GM12873 (cell line): ENCODE results near the gene ZCCHC7.

Source experiments
- TF ChIP-seq, protein P1 (sequence below): IDR thresholded peaks from 2 replicates; pipeline ENCODE4 v1.5.1; 2012; ENCODE audit warnings: low read depth, mild to moderate bottlenecking, moderate library complexity, low read length, control low read depth; ENCODE audit not compliant: insufficient read depth; ENCODE audit errors: missing control alignments

Gene ZCCHC7

DNA sequence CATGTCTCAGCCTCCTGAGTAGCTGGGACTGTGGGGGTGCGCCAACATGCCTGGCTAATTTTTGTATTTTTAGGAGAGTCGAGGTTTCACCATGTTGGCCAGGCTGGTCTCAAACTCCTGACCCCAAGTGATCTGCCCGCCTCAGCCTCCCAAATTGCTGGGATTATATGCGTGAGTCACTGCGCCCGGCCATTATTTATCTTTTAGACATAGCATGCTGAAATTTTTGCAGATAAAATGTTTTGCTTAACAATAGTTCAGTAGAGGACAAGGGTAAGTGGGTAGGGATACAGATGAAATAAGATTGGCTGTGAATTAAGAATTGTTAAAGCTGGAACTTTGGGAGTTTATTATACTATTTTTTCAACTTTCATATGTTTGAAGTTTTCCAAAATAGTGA, 151.3 kb downstream of the ZCCHC7 start:
- TF ChIP-seq, protein P1, sequence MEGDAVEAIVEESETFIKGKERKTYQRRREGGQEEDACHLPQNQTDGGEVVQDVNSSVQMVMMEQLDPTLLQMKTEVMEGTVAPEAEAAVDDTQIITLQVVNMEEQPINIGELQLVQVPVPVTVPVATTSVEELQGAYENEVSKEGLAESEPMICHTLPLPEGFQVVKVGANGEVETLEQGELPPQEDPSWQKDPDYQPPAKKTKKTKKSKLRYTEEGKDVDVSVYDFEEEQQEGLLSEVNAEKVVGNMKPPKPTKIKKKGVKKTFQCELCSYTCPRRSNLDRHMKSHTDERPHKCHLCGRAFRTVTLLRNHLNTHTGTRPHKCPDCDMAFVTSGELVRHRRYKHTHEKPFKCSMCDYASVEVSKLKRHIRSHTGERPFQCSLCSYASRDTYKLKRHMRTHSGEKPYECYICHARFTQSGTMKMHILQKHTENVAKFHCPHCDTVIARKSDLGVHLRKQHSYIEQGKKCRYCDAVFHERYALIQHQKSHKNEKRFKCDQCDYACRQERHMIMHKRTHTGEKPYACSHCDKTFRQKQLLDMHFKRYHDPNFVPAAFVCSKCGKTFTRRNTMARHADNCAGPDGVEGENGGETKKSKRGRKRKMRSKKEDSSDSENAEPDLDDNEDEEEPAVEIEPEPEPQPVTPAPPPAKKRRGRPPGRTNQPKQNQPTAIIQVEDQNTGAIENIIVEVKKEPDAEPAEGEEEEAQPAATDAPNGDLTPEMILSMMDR, result no peak

DNA sequence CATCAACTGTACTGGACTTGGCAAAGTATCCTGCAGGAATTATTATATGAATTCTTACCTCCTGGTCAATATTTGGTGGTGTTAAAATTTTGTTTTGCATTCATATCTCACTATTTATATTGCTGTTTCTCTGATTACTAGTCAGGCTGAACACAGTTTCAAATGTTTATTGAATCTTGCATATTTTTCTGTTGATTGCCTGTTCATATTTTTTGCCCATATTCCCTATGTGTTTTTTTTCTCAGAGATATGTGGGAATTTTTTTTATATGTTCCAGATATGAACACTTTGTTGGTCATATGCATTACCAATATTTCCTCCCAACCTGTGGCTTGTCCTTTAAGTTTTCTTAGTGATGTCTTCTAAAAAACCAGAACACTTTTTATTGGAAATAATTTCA, 153.2 kb downstream of the ZCCHC7 start:
- TF ChIP-seq, protein P1, result no peak

DNA sequence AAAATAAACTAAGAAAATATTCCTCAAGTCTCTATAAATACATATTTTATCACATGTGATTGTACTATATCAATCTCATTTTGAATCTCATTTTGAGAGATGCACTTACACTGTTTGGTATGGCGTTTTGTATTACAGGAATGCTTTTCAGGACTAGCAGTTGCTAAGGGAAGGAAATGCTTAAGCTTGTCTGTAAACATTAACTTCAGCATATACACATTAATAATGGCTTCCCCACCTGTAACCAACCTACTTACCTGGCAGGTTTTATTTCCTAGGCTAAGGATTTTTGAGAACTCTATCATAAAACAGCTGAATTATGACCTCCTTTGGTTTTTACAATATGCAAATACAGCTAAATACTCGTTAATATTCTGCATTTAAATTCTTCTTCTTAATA, 161.2 kb downstream of the ZCCHC7 start:
- TF ChIP-seq, protein P1, result no peak

DNA sequence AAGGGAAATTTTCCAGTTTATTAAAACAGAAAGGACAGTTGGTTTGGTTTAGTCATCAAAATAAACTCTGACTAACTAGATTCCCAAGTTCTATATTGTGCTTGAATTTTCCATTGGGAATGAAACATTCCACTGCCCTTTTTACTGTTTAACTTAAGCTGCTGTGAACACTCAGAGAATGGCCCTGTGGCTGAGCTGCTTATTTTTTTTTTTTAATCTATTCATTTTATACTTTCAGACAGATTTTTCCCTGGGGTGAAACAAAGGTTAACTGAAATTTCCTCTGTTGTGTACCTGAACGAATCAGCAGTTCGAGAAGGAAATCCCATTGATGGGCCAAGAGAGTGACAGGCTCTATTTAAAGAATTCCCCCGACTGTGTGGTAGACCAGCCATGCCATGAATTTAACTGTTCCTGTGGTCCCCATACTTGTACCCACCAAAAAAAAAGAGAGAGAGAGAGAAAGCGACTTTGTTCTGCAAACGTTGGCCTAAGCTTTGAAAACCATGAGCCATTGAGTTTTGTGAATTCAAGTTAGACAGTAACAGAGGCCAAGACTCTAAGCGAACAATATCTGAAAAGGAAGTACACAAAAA, 163.5 kb downstream of the ZCCHC7 start:
- TF ChIP-seq, protein P1, result no peak

DNA sequence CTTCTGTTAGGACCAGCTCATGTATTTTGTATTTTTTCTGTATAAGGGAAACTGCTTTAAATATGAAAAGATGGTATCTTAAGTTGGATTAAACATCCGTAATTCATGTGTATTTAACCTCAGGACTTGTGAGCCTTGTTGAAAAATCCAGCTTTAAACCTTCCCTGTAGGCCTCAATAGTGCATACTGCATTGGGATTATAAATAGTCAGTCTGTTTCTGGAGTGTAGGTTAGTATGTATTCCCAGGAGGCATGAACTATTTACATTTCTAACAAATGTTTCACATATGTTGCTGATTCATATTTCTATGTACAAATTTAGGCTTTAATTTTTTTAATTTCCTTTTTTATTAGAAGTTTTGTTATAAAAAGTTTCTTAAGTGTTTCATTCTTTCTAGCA, 164.3 kb downstream of the ZCCHC7 start:
- TF ChIP-seq, protein P1, result no peak

DNA sequence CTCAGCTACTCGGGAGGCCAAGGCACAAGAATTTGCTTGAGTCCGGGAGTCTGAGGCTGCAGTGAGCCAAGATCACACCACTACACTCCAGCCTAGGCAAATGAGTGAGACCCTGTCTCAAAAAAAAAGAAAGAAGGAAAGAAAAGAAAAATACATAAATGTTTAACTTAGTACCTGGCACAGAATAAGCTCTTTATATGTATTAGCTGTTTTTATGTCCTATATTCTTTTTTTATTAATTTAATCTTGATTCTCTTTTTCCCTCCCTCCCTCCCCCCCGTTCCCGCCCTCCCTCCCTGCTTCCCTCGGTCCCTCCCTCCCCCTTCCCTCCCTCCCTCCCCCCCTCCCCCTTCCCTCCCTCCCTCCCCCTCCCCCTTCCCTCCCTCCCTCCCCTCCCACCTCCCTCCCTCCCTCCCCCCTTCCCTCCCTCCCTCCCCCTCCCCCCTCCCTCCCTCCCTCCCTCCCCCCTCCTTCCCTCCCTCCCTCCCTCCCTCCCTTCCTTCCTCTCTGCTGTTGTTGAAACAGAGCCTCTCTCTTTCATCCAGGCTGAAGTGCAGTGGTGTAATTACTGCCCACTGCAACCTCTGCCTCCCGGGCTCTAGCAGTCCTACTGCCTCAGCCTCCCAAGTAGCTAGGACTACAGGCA, 166.3 kb downstream of the ZCCHC7 start:
- TF ChIP-seq, protein P1, result no peak

DNA sequence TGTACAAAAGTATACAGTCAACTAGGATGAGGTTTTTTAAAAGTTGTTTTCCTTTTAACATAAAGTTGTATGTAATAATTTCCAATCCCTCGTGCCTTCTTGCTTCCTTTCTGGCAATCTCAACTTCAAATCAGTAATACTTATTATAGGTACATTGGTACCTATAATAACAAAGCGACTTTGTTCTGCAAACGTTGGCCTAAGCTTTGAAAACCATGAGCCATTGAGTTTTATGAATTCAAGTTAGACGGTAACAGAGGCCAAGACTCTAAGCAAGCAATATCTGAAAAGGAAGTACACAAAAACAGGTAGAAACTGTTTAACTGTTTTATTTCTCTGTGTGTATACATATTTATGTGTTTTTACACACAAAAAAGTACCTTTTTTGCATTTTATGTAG, 166.9 kb downstream of the ZCCHC7 start:
- TF ChIP-seq, protein P1, result no peak
